ENCODE results near the gene PRKCD.

The PRKCD gene

DNA sequence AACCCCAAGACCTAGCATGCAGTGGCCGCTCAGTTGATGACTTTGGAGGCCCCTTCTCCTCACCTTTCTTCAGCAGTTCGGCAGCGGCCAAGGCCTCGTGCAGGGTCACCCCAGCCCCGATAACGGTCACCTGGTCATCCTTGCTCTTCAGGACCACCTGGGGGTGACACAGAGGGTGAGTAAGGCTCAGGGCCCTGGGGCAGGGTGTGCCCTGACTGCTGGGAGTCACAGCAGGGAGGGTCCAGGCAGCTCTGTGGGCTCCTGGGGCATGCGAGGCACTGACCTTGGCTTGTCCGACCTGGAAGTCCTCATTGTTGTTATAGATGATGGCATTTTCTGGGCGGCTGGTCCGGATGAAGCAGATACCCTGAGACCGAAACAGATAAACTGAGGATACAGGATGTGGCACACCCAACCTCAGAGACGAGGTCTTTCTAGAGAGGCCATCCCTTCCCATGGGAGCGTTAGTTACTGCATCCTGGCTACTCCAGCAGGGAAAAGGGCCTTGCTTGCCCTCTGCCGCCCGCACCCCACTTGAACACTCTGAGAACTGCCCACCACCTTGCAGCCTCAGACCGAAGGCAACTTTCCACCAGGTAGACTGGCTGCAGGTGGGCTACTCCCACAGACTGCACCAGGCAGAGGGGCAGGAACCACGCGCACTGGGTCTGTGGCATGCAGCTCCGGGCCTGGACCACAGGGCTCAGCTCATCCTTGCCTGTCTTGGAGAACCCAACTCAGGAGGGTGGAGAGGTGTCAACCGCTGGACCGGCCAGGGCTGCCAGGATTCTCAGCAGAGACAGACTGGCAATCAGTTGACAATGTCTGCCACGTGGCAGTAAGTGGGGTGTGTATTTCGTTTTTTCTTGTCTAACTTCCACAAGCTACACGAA, 67.2 kb downstream of the PRKCD start:
- Histone ChIP-seq H3K9me3 (ENCODE audit: severe bottlenecking) (no peaks in the 10 kb centered on the region), H3K4me3 (ENCODE audit: low read depth, low read length) (no peak overlapping the region), H3K27me3 (ENCODE audit: insufficient read depth, low read depth, severe bottlenecking) (no peaks in the 10 kb centered on the region), H3K27ac (no peak overlapping the region), H3K36me3 (peaks cover 96% of the 10 kb centered on the region)
- TF ChIP-seq, protein P1, sequence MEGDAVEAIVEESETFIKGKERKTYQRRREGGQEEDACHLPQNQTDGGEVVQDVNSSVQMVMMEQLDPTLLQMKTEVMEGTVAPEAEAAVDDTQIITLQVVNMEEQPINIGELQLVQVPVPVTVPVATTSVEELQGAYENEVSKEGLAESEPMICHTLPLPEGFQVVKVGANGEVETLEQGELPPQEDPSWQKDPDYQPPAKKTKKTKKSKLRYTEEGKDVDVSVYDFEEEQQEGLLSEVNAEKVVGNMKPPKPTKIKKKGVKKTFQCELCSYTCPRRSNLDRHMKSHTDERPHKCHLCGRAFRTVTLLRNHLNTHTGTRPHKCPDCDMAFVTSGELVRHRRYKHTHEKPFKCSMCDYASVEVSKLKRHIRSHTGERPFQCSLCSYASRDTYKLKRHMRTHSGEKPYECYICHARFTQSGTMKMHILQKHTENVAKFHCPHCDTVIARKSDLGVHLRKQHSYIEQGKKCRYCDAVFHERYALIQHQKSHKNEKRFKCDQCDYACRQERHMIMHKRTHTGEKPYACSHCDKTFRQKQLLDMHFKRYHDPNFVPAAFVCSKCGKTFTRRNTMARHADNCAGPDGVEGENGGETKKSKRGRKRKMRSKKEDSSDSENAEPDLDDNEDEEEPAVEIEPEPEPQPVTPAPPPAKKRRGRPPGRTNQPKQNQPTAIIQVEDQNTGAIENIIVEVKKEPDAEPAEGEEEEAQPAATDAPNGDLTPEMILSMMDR (IDR thresholded peaks at IDR 0.05; ENCODE audit: low read depth, low read length), result no peak
- no peak for DNase-seq

DNA sequence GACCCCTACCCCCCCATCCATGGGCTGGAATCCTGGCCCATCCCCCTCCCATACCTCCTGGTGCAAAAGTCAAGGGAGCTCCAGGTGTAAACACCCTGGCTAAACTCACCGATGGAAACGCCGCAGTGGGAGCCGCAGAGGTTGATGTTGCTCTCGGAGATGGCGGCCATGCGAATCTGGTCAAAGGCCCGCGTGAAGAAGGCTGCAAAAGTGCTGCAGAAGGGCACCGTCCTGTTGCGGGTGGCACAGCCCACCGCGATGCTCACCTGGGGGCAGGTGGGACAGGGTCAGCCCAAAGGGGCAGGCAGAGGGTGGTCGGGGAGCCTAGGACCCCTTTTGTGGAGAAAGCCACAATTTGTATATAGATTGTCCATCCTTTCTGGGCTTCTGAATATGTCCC, 68.2 kb downstream of the PRKCD start:
- no peak overlapping the region for H3K27ac ChIP-seq
- no peak for DNase-seq
- TF ChIP-seq, protein P1 (IDR thresholded peaks at IDR 0.05; ENCODE audit: low read depth, low read length), result no peak
- H3K9me3 ChIP-seq (ENCODE audit: severe bottlenecking), result no peaks in the 10 kb centered on the region
- H3K27me3 ChIP-seq (ENCODE audit: insufficient read depth, low read depth, severe bottlenecking), result no peaks in the 10 kb centered on the region
- H3K4me3 ChIP-seq (ENCODE audit: low read depth, low read length), result no peak overlapping the region
- peaks cover 96% of the 10 kb centered on the region for H3K36me3 ChIP-seq

DNA sequence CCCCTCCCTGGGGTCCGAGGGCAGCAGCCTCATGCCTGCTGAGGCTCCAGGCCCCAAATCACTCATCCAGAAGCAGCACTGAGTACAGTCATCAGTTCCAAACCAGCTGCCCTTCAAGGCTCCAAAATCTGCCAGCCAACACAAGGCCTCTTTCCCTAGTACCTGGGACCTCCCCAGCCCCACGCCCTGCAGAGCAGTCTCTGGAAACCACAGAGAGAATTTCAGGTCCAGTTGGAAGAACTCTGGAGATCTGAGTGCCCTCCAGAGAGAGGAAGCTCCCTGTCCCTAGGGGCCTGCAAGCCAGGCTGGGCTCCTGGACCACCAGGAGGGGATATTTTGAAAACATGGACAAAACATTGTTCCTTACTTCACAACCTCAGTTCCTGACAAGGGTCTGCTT, 68.6 kb downstream of the PRKCD start:
- no peak for DNase-seq
- H3K27ac ChIP-seq, result no peak overlapping the region
- TF ChIP-seq, protein P1 (IDR thresholded peaks at IDR 0.05; ENCODE audit: low read depth, low read length), result no peak
- no peaks in the 10 kb centered on the region for H3K27me3 ChIP-seq (ENCODE audit: insufficient read depth, low read depth, severe bottlenecking)
- H3K9me3 ChIP-seq (ENCODE audit: severe bottlenecking), result no peaks in the 10 kb centered on the region
- H3K4me3 ChIP-seq (ENCODE audit: low read depth, low read length), result no peak overlapping the region
- H3K36me3 ChIP-seq, result peaks cover 97% of the 10 kb centered on the region

DNA sequence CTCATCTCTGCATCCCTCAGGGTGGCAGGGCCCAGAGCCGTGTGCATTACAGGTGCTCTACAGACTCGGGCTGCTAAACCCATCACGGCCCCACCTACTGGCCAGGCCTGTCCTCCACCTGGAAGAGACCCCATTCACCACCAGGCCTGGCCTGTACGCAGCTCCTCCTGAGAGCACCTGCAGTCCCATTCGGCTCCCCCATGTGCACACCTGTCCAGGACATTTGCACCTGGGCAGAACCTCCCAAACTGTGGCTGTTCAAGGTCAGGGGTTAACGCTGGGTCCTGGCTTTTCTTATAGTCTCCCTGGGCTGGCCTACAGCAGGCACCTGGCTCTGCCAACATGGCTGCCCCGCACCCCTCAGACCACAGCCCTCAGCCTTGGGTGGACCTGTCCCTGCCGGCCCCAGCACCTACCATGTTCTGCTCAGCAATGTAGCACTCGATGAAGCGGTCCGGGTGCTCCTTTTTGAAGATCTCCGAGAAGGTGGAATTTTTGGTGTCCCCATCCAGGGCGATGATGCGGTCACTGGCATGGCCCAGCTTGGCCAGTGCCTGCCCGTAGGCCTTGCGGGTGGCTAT, 69.1 kb downstream of the PRKCD start:
- TF ChIP-seq, protein P1 (IDR thresholded peaks at IDR 0.05; ENCODE audit: low read depth, low read length), result peak; percentile 37; the same call in 1 of the 2 replicates
- H3K36me3 ChIP-seq, result peaks cover 95% of the 10 kb centered on the region
- DNase-seq, result peak; percentile 33
- no peaks in the 10 kb centered on the region for H3K9me3 ChIP-seq (ENCODE audit: severe bottlenecking)
- H3K27ac ChIP-seq, result no peak overlapping the region
- H3K27me3 ChIP-seq (ENCODE audit: insufficient read depth, low read depth, severe bottlenecking), result no peaks in the 10 kb centered on the region
- H3K4me3 ChIP-seq (ENCODE audit: low read depth, low read length), result no peak overlapping the region

DNA sequence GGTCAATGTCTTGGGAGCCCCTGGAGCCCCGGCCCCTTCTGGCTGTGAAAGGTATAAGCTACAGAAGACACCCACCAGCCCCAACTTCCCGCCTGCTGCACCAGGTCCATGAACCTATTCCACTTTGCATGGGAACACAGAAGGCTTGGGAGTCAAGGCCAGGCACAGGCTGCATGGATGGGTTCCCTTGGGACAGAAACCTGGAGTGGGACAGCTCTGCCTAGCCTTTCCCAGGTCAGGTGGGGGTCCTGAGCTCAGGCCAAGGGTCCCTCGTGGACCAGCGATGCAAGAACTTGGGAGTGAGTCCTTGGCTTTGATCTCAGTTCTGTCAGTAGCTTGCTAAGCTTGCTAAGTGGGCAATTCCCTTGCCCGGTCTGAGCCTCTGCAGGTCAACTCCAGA, 69.8 kb downstream of the PRKCD start:
- TF ChIP-seq, protein P1 (IDR thresholded peaks at IDR 0.05; ENCODE audit: low read depth, low read length), result no peak
- no peak for DNase-seq
- Histone ChIP-seq H3K27me3 (ENCODE audit: insufficient read depth, low read depth, severe bottlenecking) (no peaks in the 10 kb centered on the region), H3K9me3 (ENCODE audit: severe bottlenecking) (no peaks in the 10 kb centered on the region), H3K27ac (no peak overlapping the region), H3K4me3 (ENCODE audit: low read depth, low read length) (no peak overlapping the region), H3K36me3 (peaks cover 94% of the 10 kb centered on the region)
